ENCODE measurements around the gene BRSK2.

Gene BRSK2

GRCh38 chr11:1467270-1467669 lies 77.5 kb downstream of the BRSK2 start:
- no peak for TF ChIP-seq CTCF (conservative IDR thresholded peaks at IDR 0.05)
- no peak overlapping the region for H3K27ac ChIP-seq

GRCh38 chr11:1468002-1468401 lies 78.3 kb downstream of the BRSK2 start:
- no peak overlapping the region for H3K27ac ChIP-seq
- TF ChIP-seq CTCF (conservative IDR thresholded peaks at IDR 0.05): no peak

- TF ChIP-seq CTCF (conservative IDR thresholded peaks at IDR 0.05): no peak
- no peak overlapping the region for H3K27ac ChIP-seq
Measured at GRCh38 chr11:1468473-1469066, 78.8 kb downstream of the BRSK2 start.

GRCh38 chr11:1469287-1469910 lies 79.7 kb downstream of the BRSK2 start:
- H3K27ac ChIP-seq: no peak overlapping the region
- TF ChIP-seq CTCF (conservative IDR thresholded peaks at IDR 0.05): no peak

- H3K27ac ChIP-seq: no peak overlapping the region
- TF ChIP-seq CTCF (conservative IDR thresholded peaks at IDR 0.05): no peak
Measured at GRCh38 chr11:1469911-1470680, 80.4 kb downstream of the BRSK2 start.

GRCh38 chr11:1470681-1471611 lies 81.2 kb downstream of the BRSK2 start:
- no peak overlapping the region for H3K27ac ChIP-seq
- TF ChIP-seq CTCF (conservative IDR thresholded peaks at IDR 0.05): no peak

- TF ChIP-seq CTCF (conservative IDR thresholded peaks at IDR 0.05): no peak
Measured at GRCh38 chr11:1471736-1472135, 82.0 kb downstream of the BRSK2 start.

More at GRCh38 chr11:1471736-1472135, 82.0 kb downstream of the BRSK2 start:
- no peak overlapping the region for H3K27ac ChIP-seq

All from VCaP (cell line).